ENCODE measurements around the gene DOCK11.

Gene DOCK11

DNA sequence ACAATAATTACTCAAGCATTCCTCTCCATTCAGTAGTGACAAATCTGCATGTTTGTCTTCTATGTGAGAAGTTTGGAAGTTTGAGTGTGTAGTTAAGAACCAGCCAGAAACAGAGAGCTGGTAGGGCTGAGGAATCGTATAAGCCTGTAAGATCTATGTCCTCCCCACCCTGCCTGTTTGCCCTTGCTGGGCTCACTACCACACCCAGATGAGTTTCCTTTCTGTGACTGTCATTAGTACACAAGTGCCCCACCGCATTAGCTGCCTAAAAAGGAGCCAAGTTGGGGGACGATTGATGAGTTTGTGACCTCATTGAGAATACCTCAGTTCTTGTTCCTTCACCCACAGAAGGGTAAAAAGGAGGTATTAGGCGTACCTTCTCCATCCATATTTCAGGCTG, 28.3 kb downstream of the DOCK11 start:
- Histone ChIP-seq H3K9ac (no peak overlapping the region), H3K27me3 (ENCODE audit: control insufficient read depth, insufficient read depth, low read length) (no peaks in the 10 kb centered on the region), H3K36me3 (ENCODE audit: control insufficient read depth, insufficient read depth, low read length) (no peaks in the 10 kb centered on the region), H3K4me1 (no peaks in the 10 kb centered on the region), H3K9me3 (ENCODE audit: control insufficient read depth, low read length) (no peaks in the 10 kb centered on the region), H3K4me2 (ENCODE audit: low read length) (no peak overlapping the region), H3K27ac (no peak overlapping the region), H3K79me2 (no peaks in the 10 kb centered on the region), H2AFZ (no peak overlapping the region), H3K4me3 (ENCODE audit: low read depth, low read length) (no peak overlapping the region)
- TF ChIP-seq, protein P1, sequence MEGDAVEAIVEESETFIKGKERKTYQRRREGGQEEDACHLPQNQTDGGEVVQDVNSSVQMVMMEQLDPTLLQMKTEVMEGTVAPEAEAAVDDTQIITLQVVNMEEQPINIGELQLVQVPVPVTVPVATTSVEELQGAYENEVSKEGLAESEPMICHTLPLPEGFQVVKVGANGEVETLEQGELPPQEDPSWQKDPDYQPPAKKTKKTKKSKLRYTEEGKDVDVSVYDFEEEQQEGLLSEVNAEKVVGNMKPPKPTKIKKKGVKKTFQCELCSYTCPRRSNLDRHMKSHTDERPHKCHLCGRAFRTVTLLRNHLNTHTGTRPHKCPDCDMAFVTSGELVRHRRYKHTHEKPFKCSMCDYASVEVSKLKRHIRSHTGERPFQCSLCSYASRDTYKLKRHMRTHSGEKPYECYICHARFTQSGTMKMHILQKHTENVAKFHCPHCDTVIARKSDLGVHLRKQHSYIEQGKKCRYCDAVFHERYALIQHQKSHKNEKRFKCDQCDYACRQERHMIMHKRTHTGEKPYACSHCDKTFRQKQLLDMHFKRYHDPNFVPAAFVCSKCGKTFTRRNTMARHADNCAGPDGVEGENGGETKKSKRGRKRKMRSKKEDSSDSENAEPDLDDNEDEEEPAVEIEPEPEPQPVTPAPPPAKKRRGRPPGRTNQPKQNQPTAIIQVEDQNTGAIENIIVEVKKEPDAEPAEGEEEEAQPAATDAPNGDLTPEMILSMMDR (IDR thresholded peaks at IDR 0.05), result no peak

DNA sequence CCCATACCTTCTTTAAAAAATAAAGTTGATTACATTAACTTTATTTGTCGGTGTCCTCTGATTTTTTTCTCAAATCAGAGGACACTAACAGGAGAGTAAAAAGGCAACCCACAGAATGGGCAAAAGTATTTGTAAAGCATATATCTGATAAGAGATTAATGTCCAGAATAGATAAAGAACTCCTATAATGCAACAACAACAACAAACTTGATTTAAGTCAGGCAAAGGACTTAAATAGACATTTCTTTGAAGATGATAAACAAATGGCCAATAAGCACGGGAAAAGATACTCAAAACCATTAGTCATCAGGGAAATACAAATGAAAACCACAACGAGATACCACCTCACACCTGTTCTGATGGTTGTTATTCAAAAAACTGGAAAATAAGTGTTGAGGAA, 28.7 kb downstream of the DOCK11 start:
- no peaks in the 10 kb centered on the region for H3K79me2 ChIP-seq
- H3K9ac ChIP-seq, result no peak overlapping the region
- H3K4me2 ChIP-seq (ENCODE audit: low read length), result no peak overlapping the region
- H3K27ac ChIP-seq, result no peak overlapping the region
- no peaks in the 10 kb centered on the region for H3K36me3 ChIP-seq (ENCODE audit: control insufficient read depth, insufficient read depth, low read length)
- TF ChIP-seq, protein P1 (IDR thresholded peaks at IDR 0.05), result no peak
- H3K9me3 ChIP-seq (ENCODE audit: control insufficient read depth, low read length), result no peaks in the 10 kb centered on the region
- no peak overlapping the region for H3K4me3 ChIP-seq (ENCODE audit: low read depth, low read length)
- H3K27me3 ChIP-seq (ENCODE audit: control insufficient read depth, insufficient read depth, low read length), result no peaks in the 10 kb centered on the region
- H3K4me1 ChIP-seq, result no peaks in the 10 kb centered on the region
- H2AFZ ChIP-seq, result no peak overlapping the region

DNA sequence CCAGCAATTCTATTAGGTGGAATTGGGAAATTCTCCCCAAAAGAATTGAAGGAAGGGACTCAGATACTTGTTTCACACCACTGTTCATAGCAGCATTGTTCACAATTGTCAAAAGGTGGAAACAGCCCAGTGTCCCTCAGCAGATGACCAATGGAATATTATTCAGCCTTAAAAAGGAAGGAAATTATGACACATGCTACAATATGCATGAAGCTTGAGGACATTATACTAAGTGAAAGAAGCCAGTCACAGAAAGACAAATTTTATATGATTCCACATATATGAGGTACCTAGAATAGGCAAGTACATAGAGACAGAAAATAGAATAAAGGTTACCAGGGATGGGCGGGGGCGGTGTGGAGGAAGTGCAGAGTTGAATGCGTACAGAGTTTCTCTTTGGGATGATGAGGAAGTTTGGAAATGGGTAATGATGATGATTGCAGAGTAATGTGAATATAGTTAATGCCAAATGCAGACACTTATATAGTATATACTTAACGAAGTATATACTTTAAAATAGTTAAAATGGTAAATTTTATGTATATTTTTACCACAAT, 29.6 kb downstream of the DOCK11 start:
- no peaks in the 10 kb centered on the region for H3K79me2 ChIP-seq
- no peaks in the 10 kb centered on the region for H3K27me3 ChIP-seq (ENCODE audit: control insufficient read depth, insufficient read depth, low read length)
- no peak overlapping the region for H3K27ac ChIP-seq
- TF ChIP-seq, protein P1 (IDR thresholded peaks at IDR 0.05), result no peak
- no peaks in the 10 kb centered on the region for H3K9me3 ChIP-seq (ENCODE audit: control insufficient read depth, low read length)
- no peaks in the 10 kb centered on the region for H3K4me1 ChIP-seq
- no peak overlapping the region for H2AFZ ChIP-seq
- H3K9ac ChIP-seq, result no peak overlapping the region
- H3K4me3 ChIP-seq (ENCODE audit: low read depth, low read length), result no peak overlapping the region
- H3K4me2 ChIP-seq (ENCODE audit: low read length), result no peak overlapping the region
- no peaks in the 10 kb centered on the region for H3K36me3 ChIP-seq (ENCODE audit: control insufficient read depth, insufficient read depth, low read length)

DNA sequence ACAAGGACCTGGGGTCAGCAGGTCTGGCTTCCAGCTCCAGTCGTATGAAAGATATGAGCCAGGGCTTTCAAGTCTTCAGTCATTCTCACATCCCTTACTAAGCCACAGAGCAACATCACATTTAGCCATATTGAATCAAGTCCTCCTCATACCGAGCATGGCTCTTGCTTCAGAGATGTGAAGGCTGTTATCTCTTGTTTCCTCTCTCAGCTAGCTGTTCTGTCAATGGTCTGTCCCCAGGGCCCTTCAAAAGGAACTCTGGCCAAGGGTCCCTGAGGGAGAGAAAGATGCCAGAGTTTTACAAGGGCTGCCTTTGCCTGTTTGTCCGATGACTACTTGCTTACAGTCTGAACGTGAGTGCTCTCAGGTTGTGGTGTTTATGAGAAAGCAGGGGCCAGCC, 30.5 kb downstream of the DOCK11 start:
- Histone ChIP-seq H3K27ac (no peak overlapping the region), H2AFZ (no peak overlapping the region), H3K4me1 (no peaks in the 10 kb centered on the region), H3K36me3 (ENCODE audit: control insufficient read depth, insufficient read depth, low read length) (no peaks in the 10 kb centered on the region), H3K4me2 (ENCODE audit: low read length) (no peak overlapping the region), H3K27me3 (ENCODE audit: control insufficient read depth, insufficient read depth, low read length) (no peaks in the 10 kb centered on the region), H3K79me2 (no peaks in the 10 kb centered on the region), H3K4me3 (ENCODE audit: low read depth, low read length) (no peak overlapping the region), H3K9ac (no peak overlapping the region), H3K9me3 (ENCODE audit: control insufficient read depth, low read length) (no peaks in the 10 kb centered on the region)
- TF ChIP-seq, protein P1 (IDR thresholded peaks at IDR 0.05), result no peak

DNA sequence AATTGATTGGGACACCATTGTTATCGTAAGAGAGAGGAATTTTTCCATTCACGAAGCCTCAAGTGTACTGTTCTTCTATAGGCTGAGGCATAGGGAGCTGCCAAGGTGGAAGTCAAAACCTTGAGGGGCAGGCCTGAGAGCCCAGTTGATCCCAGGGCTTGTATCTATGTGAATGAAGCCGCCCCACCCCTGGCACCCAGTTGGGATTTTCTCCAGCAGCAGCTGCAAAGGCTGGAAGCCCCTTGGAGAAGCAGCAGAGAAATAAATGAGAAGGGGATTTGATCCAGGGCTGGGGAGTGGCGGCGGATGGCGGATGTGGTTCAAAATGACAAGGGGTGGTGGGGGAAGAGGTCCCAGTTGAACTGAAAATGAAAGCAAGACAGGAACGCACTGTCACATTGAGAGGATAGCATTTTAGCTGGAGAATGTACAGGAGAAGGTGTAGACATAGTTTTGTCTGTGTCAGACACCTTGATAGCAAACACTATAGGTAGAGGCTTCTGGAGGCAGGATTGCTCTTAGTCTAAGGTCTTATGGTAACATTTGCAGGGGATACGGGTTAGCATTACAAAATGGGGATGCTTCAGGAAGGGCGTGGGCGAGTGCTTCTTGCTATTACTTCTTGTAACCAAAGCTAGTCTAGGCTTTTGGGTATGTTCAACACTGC, 32.6 kb downstream of the DOCK11 start:
- TF ChIP-seq, protein P1 (IDR thresholded peaks at IDR 0.05), result no peak
- Histone ChIP-seq H3K4me3 (ENCODE audit: low read depth, low read length) (no peak overlapping the region), H3K27me3 (ENCODE audit: control insufficient read depth, insufficient read depth, low read length) (no peaks in the 10 kb centered on the region), H3K27ac (no peak overlapping the region), H3K4me2 (ENCODE audit: low read length) (no peak overlapping the region), H3K9ac (no peak overlapping the region), H2AFZ (no peak overlapping the region), H3K79me2 (no peaks in the 10 kb centered on the region), H3K4me1 (no peaks in the 10 kb centered on the region), H3K36me3 (ENCODE audit: control insufficient read depth, insufficient read depth, low read length) (no peaks in the 10 kb centered on the region), H3K9me3 (ENCODE audit: control insufficient read depth, low read length) (no peaks in the 10 kb centered on the region)

All from parathyroid adenoma (tissue), 2 donors.